Stimulated activated CD4-positive, alpha-beta T cell treated with anti-CD3 and anti-CD28 coated beads, TNF-alpha, amount 100 ng/mL, for 1 hour (primary cell): ENCODE measurements around the gene MTUS2.

Experiments
- DNase-seq, 3 donors: peaks; one replicate each; pipeline ENCODE4 v3.0.0-alpha.2; 2020; ENCODE audit warnings: low read depth in 3 of 3, low spot score in 1 of 3

The MTUS2 gene

GRCh38 chr13:29537736-29538651 lies 717.9 kb downstream of the MTUS2 start:
- no peak for DNase-seq

GRCh38 chr13:29538652-29539040 lies 718.5 kb downstream of the MTUS2 start:
- no peak for DNase-seq

- DNase-seq, result no peak
Observed at GRCh38 chr13:29539856-29540255, 719.7 kb downstream of the MTUS2 start.

GRCh38 chr13:29540334-29540733 lies 720.2 kb downstream of the MTUS2 start:
- DNase-seq, result no peak

GRCh38 chr13:29540799-29541198 lies 720.7 kb downstream of the MTUS2 start:
- no peak for DNase-seq

- no peak for DNase-seq
Observed at GRCh38 chr13:29541400-29541799, 721.3 kb downstream of the MTUS2 start.

- DNase-seq, result no peak
Observed at GRCh38 chr13:29542381-29542780, 722.2 kb downstream of the MTUS2 start.

GRCh38 chr13:29543230-29544215 lies 723.4 kb downstream of the MTUS2 start:
- peak in 1 of 3 donors; percentile 28 for DNase-seq

- no peak for DNase-seq
Observed at GRCh38 chr13:29545988-29546387, 725.8 kb downstream of the MTUS2 start.

- no peak for DNase-seq
Observed at GRCh38 chr13:29546662-29547061, 726.5 kb downstream of the MTUS2 start.

GRCh38 chr13:29547153-29547552 lies 727.0 kb downstream of the MTUS2 start:
- no peak for DNase-seq

GRCh38 chr13:29548722-29549121 lies 728.6 kb downstream of the MTUS2 start:
- no peak for DNase-seq

- DNase-seq, result no peak
Observed at GRCh38 chr13:29550430-29550988, 730.4 kb downstream of the MTUS2 start.

- DNase-seq, result no peak
Observed at GRCh38 chr13:29551214-29551613, 731.1 kb downstream of the MTUS2 start.
